Measurements from ENCODE around the gene SHANK1. TPM values are rescaled to one million over a fixed set of nuclear protein-coding genes. Genes with fewer than 3 reads are reported as not detected.
"Not testable (repeated sequence)": the region's sequence is repeated elsewhere in the genome, so short reads cannot be mapped to it uniquely, and the experiment has no call there.

SHANK1 gene
- 8.9 TPM for polyA plus RNA-seq (2013, experiment 1 of 2; ENCODE audit: insufficient read length)
- 8.8 TPM for polyA plus RNA-seq (2013, experiment 2 of 2; ENCODE audit: insufficient read length)

DNA sequence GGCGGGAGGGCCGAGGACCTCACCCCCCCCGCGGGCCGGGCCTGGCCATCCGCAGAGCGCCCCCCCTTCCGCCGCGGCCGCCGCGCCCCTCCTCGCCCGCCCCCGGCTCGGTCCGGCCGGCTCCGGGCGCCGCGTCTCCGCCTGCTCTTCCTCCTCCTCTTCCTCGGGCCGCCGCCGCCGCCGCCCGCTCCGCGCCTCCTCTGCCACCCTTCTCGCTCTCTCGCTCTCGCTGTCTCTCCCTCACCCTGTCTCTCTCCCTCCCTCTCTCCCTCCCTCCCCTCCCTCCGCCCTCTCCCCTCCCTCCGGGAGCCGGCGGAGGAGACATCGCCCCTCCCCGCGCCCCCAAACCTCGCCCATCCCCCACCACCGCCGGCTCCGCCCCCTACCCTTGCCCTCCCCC, at the start of gene SHANK1:
Gene SHANK1 (minus strand): TSS at position 237 of the 400 bp plus-strand sequence. CDS start 2,883 bp downstream, outside the sequence.
- peak; percentile 44 for DNase-seq

DNA sequence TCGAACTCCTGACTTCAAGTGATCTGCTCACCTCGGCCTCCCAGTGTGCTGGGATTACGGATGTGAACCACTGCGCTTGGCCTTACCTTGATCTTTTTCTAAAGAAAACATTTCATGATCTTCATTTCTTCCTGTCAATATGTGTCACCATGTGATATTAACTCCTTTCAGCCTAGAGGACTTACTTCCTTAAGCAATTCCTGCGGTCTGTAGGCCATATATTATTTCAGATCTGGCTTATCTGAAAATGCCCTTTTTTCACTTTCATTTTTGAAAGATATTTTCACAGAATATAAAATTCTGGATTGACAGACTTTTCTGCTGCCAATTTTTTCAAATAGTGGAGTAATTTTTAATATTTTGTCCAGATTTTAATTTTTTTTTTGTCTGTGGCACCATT, 48.7 kb upstream of the SHANK1 start:
- DNase-seq = no peak

DNA sequence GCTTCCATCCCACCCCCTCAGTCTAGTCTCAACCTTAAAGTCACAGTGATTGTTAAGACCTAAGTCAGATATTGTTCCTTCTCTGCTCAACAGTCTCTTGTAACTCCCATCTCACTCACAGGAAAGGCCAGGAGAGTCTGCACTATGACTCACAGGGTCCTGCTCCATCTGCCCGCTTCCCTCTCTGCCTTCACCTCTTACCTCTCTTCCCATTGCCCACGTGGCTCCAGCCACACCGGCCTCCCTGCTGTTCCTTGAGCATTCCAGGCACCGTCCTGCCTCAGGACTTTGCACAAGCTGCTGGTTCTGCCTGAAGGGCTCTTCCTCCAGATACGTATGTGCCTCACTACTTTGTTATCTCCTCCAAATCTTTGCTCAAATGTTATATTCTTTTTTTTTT, 47.7 kb upstream of the SHANK1 start:
- DNase-seq = not testable (repeated sequence)

DNA sequence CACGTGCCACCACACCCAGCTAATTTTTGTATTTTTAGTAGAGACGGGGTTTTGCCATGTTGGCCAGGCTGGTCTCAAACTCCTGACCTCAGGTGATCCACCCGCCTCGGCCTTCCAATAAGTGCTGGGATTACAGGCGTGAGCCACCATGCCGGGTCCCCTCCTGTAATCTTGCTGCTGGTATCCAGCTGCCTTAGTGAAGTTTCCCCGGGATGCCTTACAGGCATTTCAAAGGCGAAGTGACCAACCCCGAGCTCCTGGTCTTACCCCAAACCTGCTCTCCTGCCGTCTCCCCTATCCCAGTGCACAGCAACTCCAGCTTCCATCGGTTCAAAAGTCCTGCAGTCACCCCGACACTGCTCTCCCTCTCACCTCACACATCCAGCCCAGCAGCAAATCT, 47.1 kb upstream of the SHANK1 start:
- not testable (repeated sequence) for DNase-seq

DNA sequence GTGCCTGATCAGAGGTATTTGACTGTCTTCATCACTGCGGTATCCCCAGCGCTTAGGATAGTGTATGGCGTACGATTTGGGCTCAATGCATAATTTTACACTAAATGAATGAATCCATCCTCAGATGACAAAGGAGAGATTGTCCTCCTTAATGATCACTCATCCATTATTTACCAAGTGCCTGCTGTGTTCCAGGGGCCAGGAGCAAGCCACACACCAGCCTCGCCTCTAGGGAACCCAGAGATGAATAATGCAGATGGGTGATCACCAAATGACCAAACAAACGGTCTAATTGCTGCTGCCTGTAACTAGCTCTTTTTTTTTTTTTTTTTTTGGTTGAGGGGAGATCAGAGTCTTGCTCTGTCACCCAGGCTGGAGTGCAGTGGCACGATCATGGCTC, 44.8 kb upstream of the SHANK1 start:
- no peak for DNase-seq

DNA sequence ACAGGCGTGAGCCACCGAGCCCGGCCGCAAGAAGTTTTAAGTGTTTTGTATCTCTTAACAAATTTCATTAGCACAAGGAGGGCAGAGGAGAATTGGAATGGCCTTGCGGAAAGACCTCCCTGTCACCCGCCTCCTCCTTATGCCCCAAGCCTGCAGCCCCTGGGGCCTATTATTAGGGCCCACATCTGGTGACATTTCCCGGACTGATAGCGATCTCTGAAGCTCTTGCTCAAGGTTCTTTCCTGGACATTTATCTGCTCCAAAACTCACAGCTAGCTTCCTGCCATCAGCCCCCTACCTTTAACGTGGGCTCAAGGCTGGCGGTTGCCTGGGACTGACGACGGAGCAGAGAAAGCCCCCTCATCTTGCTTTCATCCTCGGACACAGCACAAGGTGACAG, 43.9 kb upstream of the SHANK1 start:
- DNase-seq = not testable (repeated sequence)

DNA sequence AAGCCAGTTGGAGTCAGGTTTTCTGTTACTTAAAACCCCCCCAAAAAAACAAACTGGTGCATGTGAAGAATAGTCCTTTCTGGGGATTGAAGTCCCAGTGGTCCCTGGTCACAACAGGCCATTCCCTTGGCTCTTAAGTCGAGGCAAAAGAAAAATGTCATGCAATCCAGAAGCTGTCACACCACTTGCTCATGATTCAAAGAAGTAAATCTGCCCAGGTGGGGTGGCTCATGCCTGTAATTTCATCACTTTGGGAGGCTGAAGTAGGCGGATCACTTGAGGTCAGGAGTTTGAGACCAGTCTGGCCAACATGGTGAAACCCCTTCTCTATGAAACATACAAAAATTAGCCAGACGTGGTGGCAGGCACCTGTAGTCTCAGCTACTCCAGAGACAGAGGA, 41.9 kb upstream of the SHANK1 start:
- not testable (repeated sequence) for DNase-seq

DNA sequence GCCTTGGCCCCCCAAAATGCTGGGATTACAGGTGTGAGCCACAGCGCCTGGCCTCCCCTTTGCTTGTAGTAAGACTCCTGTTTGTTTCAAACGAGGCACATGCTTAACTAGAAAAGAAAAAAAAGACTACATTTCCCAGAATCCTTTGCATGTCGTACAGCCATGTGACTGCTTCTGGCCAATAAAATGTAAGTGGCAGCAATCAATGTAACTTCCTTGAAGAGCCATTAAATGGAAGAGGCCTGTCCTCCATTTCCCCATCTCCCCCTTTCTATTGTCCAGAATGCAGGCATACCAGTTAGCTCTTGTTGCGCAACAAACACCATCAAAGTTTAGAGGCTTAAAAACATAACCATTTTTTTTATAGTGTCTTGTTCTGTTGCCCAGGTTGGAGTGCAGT, 40.3 kb upstream of the SHANK1 start:
- peak; percentile 6 for DNase-seq

DNA sequence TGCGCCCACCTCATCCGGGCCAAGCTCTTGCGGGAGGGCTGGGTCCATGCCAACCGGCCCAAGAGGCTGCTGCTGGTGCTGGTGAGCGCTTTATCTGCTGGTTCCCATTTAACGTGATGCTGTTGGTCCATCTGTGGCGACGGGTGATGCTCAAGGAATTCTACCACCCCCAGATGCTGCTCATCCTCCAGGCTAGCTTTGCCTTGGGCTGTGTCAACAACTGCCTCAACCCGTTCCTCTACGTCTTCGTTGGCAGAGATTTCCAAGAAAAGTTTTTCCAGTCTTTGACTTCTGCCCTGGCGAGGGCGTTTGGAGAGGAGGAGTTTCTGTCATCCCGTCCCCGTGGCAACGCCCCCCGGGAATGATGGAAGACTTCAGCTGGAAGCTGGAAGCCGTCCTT, 39.5 kb upstream of the SHANK1 start:
- DNase-seq = not testable (repeated sequence)

DNA sequence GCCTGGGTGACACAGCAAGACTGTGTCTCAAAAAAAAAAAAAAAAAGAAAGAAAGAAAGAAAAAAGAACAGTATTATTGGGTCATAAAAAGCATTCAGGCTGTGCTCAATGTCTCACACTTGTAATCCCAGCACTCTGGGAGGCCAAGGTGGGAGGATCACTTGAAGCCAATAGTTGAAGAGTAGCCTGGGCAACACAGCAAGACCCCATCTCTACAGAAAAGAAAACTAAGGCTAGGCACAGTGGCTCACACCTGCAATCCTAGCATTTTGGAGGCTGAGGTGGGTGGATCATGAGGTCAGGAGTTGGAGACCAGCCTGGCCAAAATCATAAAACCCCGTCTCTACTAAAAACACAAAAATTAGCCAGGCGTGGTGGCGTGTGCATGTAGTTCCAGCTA, 38.0 kb upstream of the SHANK1 start:
- not testable (repeated sequence) for DNase-seq

DNA sequence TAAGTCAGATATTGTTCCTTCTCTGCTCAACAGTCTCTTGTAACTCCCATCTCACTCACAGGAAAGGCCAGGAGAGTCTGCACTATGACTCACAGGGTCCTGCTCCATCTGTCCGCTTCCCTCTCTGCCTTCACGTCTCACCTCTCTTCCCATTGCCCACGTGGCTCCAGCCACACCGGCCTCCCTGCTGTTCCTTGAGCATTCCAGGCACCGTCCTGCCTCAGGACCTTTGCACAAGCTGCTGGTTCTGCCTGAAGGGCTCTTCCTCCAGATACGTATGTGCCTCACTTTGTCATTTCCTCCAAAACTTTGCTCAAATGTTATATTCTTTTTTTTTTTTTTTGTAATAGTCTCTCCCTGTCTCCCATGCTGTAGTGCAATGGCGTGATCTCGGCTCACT, 36.6 kb upstream of the SHANK1 start:
- not testable (repeated sequence) for DNase-seq

DNA sequence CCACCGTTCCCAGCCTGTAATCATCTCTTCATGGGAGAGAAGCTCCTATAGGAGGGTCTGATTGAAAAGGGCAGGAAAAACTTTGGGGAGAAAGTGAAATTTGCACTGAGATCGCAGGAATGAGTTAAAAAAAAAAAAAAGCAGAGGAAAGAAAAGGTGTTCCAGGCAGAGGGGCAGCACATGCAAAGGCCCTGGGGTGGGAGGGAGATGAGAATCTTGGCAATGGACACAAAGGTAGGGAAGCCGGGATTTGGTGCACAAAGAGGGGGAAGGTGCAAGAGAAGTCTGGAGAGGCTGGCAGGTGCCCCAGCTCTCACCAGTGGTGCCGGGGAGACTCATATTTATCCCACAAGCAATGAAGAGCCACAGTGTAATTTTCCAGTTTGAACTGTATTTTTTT, 34.3 kb upstream of the SHANK1 start:
- DNase-seq = no peak

DNA sequence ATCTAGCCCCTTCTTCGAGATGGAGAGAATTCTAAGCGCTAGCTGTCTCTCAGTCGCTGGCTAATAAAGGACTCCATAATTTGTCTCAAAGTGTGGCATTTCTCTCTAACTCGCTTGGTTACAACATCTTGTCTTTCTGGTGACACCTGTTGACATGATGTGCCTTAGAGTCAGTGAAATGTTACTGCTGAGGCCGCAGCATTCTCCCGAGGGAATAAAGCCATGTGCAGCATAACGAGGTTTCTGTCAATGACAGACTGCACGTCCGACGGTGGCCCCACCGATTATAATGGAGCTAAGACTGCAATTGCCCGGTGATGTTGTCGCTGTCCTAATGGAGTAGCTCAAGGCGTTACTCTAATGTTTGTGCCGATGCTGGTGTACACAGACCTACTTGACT, 30.4 kb upstream of the SHANK1 start:
- DNase-seq = no peak

DNA sequence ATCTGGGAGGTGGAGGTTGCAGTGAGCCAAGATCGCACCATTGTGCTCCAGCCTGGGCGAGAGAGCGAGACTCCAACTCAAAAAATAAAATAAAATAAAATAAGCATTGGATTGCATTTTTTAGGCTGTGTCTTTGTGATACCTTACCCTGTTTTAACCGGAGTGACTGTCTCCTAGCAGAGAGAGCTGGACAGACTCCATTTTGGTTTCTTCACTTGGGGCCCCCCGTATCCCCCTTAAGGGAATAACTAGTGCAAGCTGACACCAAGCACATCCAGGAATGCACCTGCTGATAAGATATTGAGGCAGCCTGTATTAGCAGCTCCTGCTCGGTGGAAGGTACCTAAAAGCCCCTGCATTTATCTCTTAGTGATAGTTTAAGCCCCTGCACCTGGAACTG, 29.9 kb upstream of the SHANK1 start:
- no peak for DNase-seq

DNA sequence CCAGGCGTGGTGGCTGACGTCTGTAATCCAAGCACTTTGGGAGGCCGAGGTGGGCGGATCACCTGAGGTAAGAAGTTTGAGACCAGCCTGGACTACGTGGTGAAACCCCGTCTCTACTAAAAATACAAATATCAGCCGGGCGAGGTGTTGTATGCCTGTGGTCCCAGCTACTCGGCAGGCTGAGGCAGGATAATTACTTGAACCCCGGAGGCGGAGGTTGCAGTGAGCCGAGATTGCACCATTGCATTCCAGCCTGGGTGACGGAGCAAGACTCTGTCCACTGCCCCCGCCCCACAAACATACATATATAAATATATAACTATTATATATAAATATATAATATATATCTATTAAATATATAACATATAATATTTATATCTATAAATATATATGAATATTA, 27.5 kb upstream of the SHANK1 start:
- not testable (repeated sequence) for DNase-seq

DNA sequence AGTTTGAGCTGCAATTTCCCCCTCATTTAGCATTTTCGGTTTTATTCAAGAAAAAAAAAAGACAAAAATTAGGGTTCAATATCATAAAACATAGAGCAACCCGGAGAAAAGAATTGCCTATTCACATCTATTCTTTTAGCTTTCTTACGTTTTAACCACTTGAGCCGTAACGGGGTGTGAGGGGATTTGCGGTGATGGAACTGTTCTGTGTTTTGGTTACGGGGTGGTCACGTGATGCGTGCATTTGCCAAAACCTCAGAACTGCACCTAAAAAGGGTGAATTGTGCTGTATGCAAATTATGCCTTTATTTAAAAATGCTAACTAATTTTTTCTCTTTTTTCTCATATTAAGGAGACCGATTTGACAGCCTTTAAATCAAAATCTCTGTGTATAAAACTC, 25.6 kb upstream of the SHANK1 start:
- no peak for DNase-seq

DNA sequence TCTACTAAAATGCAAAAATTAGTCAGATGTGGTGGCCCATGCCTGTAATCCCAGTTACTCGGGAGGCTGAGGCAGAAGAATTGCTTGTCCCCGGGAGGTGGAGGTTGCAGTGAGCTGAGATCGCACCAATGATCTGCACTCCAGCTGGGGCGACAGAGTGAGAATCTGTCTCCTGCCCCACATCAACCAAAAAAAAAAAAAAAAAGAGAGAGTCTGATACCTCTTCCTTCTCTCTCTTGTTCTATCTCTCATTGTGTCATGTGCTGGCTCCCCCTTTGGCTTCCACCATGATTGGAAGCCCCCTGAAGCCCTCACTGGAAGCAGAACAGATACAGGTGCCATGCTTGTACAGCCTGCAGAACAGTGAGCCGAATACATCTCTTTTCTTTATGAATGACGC, 23.9 kb upstream of the SHANK1 start:
- DNase-seq = no peak

DNA sequence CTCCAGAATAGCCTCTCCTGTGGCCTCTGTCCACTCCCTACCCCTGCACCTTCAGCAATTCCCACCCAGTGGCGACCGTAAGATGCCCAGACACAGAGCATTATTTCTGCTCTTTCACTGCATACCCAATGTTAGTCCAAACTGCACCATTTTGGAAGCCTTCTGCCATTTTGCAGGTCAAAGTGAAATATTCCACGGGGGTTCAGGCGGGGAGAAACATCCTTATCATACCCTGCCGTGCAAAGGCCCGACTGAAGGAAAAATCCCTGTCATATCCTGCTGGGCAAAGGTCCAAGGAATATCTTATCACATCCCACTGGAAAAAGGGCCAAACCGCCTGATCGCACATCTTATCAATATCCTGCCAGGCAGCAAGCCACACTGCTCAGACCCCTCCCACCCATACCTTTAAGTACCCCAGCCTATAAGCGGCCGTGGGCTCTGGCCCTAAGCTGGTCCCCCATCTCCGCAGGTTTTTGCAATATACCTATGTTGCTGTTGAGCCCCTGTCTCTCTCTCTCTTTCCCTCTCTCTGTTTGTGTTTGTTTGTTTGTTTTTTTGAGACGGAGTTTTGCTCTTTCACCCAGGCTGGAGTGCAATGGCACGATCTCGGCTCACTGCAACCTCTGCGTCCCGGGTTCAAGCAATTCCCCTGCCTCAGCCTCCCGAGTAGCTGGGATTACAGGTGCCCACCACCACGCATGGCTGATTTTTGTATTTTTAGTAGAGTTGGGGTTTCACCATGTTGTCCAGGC, 21.8 kb upstream of the SHANK1 start:
- no peak for DNase-seq

DNA sequence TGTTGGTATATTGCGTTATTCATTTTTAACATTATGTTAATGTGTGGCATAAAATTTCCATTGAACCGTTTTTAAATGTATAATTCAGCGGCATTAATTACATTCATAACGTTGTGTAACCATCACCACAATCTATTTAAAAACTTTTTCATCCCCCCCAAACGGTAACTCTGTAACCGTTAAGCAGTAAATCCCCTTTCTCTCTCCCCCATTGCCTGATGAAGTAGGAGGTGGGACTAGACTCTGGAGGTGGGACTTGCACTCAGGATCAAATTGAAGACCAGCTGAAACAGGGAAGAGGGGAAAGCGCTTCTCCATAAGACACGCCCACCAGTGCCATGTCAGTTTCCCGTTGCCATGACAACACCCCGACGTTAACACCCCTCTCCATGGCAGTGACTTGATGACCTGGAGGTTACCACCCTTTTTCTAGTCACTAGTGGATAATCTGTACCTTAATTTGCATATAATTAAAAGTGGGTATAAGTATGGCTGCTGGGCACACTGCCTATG, 20.4 kb upstream of the SHANK1 start:
- DNase-seq = no peak

DNA sequence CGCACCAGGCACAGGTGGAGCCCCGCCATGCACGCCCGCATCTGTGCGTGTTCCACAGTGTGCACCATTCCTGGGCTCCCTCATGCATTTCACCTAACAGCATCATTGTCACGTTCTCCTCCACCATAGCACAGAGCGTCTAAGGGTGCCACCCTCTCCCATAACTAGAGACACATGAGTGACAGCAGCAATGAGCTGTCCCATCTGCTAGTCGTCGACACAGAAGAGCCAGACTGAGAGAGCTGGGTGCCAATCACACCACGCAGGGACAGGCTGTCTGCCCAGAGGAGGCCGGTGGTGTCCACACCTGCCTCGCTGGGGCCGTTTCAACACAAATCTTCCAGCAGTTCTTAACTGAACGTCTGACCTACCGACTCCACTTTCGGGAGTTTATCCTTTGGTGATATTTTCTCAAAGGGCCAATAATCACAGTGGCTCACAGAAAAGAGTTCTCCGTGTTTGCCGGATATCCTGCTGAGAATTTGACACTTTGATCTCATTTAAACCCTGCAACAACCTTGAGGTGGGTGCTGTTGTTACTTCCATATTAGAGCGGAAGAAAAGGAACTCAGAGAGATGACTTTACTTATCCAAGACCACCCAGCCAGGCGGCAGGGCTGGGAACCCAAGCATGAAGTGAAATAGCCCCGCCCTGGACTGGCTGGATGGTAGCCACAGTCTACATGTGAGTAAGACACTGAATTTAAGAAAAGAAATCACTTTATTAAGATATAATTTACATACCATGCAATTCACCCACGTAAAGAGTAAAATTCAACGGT, 19.7 kb upstream of the SHANK1 start:
- no peak for DNase-seq

DNA sequence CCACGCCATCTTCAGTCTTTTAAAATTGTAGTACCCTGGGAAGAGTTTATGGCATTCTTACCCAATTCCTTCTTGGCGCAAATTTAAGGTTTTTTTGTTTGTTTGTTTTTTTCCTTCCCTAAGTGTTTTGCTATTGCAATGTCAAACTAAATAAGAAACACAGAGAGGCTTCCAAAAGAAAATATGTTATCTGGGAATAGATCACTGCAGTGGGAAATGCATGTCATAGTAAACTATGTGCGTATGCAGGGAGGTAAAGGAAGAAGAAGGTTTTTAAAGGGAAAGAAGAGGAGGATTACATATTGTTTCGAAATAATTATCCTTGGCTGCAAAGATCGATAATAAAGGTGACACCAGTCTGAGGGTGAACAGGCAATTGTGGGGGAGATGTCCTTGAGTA, 16.7 kb upstream of the SHANK1 start:
- no peak for DNase-seq

DNA sequence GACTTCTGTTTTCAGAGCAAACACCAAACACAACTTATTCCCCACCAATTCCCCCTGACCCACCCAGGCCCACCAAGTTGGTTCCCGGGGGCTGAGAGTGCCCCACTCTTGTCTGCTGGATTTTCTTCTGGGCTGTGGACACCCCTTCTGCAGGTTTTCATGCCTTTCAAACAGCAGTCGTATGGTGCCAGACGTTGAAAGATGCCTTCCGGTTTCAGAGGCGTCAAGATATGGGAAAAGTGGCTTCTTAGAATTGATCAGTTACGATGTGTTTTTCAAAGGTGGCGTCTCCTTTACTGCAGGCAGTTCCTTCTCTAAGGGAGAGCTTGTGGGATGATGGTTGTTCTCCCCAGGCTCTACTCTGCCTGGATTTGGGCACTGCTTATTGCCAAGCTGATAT, 16.3 kb upstream of the SHANK1 start:
- no peak for DNase-seq

DNA sequence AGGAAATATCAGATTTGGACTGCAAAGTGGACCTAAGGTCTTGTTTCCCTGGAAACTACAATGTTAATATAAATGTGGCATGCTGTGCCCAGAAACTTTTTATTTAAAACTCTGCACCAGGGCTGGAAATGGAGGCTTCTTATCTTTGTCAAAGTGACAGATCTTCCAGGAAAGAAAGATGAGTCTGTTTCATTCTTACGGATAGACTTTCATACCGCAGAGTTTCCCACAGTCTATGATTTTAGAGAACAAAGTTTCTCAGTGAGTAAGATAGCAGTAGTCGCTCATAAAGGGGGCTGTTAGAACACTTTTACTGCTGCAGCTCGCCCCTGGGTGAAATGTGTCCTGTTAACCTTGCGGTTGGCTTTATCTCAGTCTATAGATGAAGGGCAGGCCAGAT, 10.3 kb upstream of the SHANK1 start:
- no peak for DNase-seq

Measured in fibroblast of skin of scalp (primary cell).